ENCODE measurements around the gene PIWIL1.

GRCh38 chr12:130414381-130414780 lies 76.7 kb downstream of the PIWIL1 start:
- TF ChIP-seq CTCF (conservative IDR thresholded peaks at IDR 0.05): no peak
- TF ChIP-seq EZH2 (IDR thresholded peaks at IDR 0.05; ENCODE audit: low read depth): no peak
